HFFc6 (cell line): ENCODE data around the gene MCC. TPM values are rescaled to one million over a fixed set of nuclear protein-coding genes. Genes with fewer than 3 reads are reported as not detected.

ENCODE experiments used
- DNase-seq: peaks from one replicate; pipeline ENCODE4 v3.0.0-alpha.2; 2018
- H3K27ac Mint-ChIP-seq: 2 replicates; pipeline ENCODE4 v1.8.0; 2020; ENCODE audit warnings: mild to moderate bottlenecking, mixed read lengths
- H3K27me3 Mint-ChIP-seq: 2 replicates; pipeline ENCODE4 v1.8.0; 2021; ENCODE audit warnings: mild to moderate bottlenecking, moderate library complexity, mixed read lengths; ENCODE audit not compliant: insufficient read depth
- H3K36me3 Mint-ChIP-seq: 2 replicates; pipeline ENCODE4 v1.8.0; 2021; ENCODE audit warnings: low read depth, mixed read lengths
- H3K4me1 Mint-ChIP-seq: 2 replicates; pipeline ENCODE4 v1.8.0; 2020; ENCODE audit warnings: low read depth, mixed read lengths
- H3K4me3 Mint-ChIP-seq: 2 replicates; pipeline ENCODE4 v1.8.0; 2020; ENCODE audit warnings: mild to moderate bottlenecking, moderate library complexity, mixed read lengths
- H3K9me3 Mint-ChIP-seq: 2 replicates; pipeline ENCODE4 v1.8.0; 2020; ENCODE audit warnings: mild to moderate bottlenecking, mixed read lengths
- CTCF ChIP-seq: fragments of 200-600 bp; sonication (generic); IDR thresholded peaks from 2 replicates; pipeline ENCODE4 v1.5.0; 2021; ENCODE audit warnings: antibody characterized with exemption, mild to moderate bottlenecking
- total RNA-seq, 6 experiments: library from RNA; stranded (reverse); fragmentation: NEBNext Ultra II Directional; extraction: Animal tissue kit (Norgen Biotek cat#: 25700); gene quantifications; 2 replicates in 1 of 6; 3 replicates in 5 of 6; pipeline ENCODE4 v1.2.3, GENCODE V29; 2021

Gene MCC
- total RNA-seq, 6 experiments from 2014 or later: 2.5 to 4.9 (median 3.0) TPM

DNA sequence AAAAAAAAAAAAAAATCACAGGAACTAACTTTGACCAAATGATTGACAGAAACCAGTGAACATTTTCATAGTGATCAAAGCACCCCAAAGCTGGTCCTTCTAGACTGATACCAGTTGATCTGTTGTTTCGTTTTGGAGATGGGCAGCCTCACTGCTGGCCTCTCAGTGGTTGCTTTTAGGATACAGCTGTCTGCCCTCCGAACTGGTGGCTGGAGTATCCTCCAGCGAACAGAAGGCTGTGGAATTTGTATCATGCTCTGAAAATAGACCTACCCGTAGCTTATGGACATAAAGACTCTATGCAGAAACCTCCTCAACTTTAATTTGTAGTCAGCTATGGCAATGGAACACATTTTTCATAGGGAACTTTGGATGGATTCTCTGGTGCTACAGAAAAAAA lies 462.7 kb downstream of the MCC start:
- Mint-ChIP-seq H3K27me3 (peaks cover 6% of the 10 kb centered on the region), H3K36me3 (peaks cover 36% of the 10 kb centered on the region), H3K4me1 (peaks cover 49% of the 10 kb centered on the region), H3K4me3 (no peak overlapping the region), H3K27ac (no peak overlapping the region), H3K9me3 (no peaks in the 10 kb centered on the region)
- no peak for TF ChIP-seq CTCF
- no peak for DNase-seq

- TF ChIP-seq CTCF: no peak
- no peak overlapping the region for H3K27ac Mint-ChIP-seq
- H3K4me3 Mint-ChIP-seq: no peak overlapping the region
- peaks cover 25% of the 10 kb centered on the region for H3K36me3 Mint-ChIP-seq
- peaks cover 49% of the 10 kb centered on the region for H3K4me1 Mint-ChIP-seq
- H3K9me3 Mint-ChIP-seq: no peaks in the 10 kb centered on the region
- peaks cover 3% of the 10 kb centered on the region for H3K27me3 Mint-ChIP-seq
- no peak for DNase-seq
Observed at GRCh38 chr5:113024076-113024697, 464.1 kb downstream of the MCC start.

- no peak for DNase-seq
- H3K27ac Mint-ChIP-seq: peak overlapping the region; percentile 39; the same call in 1 of the 2 replicates
- H3K9me3 Mint-ChIP-seq: no peaks in the 10 kb centered on the region
- H3K4me3 Mint-ChIP-seq: no peak overlapping the region
- H3K4me1 Mint-ChIP-seq: peaks cover 58% of the 10 kb centered on the region
- peaks cover 21% of the 10 kb centered on the region for H3K36me3 Mint-ChIP-seq
- TF ChIP-seq CTCF: no peak
- H3K27me3 Mint-ChIP-seq: peaks cover 3% of the 10 kb centered on the region
Observed at GRCh38 chr5:113022661-113023060, 465.6 kb downstream of the MCC start.

- H3K9me3 Mint-ChIP-seq: no peaks in the 10 kb centered on the region
- H3K4me3 Mint-ChIP-seq: peak overlapping the region; percentile 45
- no peak for TF ChIP-seq CTCF
- peaks cover 16% of the 10 kb centered on the region for H3K36me3 Mint-ChIP-seq
- no peaks in the 10 kb centered on the region for H3K27me3 Mint-ChIP-seq
- peak; percentile 78 for DNase-seq
- peak overlapping the region; percentile 80 for H3K27ac Mint-ChIP-seq
- peaks cover 67% of the 10 kb centered on the region for H3K4me1 Mint-ChIP-seq
Observed at GRCh38 chr5:113020461-113021273, 467.6 kb downstream of the MCC start.

DNA sequence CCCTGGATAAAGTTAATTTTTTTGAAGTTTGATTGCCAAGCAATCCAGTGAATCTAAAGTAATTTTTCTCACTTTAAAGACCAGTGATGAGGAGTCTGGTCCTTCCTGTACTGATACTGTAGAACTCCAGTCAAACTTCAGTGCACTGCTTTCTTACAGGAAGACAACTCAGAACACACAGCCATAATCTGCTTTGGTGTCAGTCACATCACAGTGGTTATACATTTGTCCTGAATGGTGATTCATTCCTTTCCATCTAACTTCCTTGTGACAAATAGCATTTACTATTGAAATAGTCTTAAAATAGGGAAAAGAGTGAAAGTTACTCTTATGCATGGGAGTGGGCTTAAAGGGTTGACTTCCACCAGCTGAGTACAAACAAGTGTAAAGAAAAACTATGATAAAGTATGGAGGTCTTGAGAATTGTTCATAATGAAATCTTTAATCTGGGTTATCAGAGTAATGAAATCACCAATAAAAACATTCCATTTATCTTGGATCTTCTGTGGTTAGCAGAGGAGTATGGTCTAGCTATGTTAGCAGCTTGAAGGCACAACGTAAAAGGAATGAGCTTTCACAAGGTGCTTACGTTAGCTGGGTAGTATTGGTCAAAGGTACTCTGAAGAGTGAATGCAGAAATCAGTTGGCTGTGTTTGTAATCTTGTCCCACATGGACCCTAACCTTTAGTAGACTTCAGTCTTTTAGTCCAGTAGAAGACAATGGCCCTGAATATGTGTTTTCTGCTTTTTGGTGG lies 470.2 kb downstream of the MCC start:
- Mint-ChIP-seq H3K4me1 (peaks cover 64% of the 10 kb centered on the region), H3K36me3 (peaks cover 23% of the 10 kb centered on the region), H3K27me3 (no peaks in the 10 kb centered on the region), H3K4me3 (no peak overlapping the region), H3K27ac (no peak overlapping the region), H3K9me3 (no peaks in the 10 kb centered on the region)
- no peak for DNase-seq
- no peak for TF ChIP-seq CTCF
